K562 (cell line): ENCODE results near the gene NF2. TPM values are rescaled to one million over a fixed set of nuclear protein-coding genes. Genes with fewer than 3 reads are reported as not detected.
A peak's percentile ranks its signal among the peaks of the same experiment; 100 is the strongest.
"Not testable (repeated sequence)": the region's sequence is repeated elsewhere in the genome, so short reads cannot be mapped to it uniquely, and the experiment has no call there.

Source experiments
- ATAC-seq: fragments of 200-7000 bp; cut with Tn5 transposase; 3 replicates; pipeline ENCODE4 v1.9.1; 2020; ENCODE audit warnings: moderate library complexity
- BruUV-seq: library from RNA; stranded (reverse); fragments of 400-500 nt; replicated peaks from 2 replicates; lab custom pipeline; 2021; lab: Mats Ljungman, UMichigan
- CTCF ChIA-PET: fragments of 300-600 bp; formaldehyde crosslinking; extraction: SDS; loops from one replicate; lab custom pipeline; 2021; ENCODE audit warnings: low intra/inter-chr PET ratio; lab: Yijun Ruan, JAX
- POLR2A ChIA-PET: fragments of 300-600, 350-650 bp; sonication (Branson Sonifier 250); formaldehyde crosslinking; extraction: SDS; loops from one replicate; lab custom pipeline; 2021; ENCODE audit warnings: antibody characterized with exemption, inconsistent platforms; lab: Yijun Ruan, JAX
- DNase-seq, 4 experiments: peaks; one replicate each; pipeline versions ENCODE4 v3.0.0 to v3.0.0-alpha.2; 2011 to 2018; ENCODE audit warnings: low spot score in 3 of 4, mixed read lengths in 3 of 4; ENCODE audit errors: extremely low read depth in 1 of 4
- FAIRE-seq: peaks from 2 replicates; lab custom pipeline; 2011; peaks lifted over from hg19 to GRCh38; lab: Jason Lieb, UNC
- H2AFZ ChIP-seq: 2 replicates; pipeline ENCODE4 v1.6.0; 2011; ENCODE audit warnings: low read depth, low read length, control low read depth, inconsistent platforms
- H3K27ac ChIP-seq: fragments of 200-600 bp; 3 replicates; pipeline ENCODE4 v1.8.0; 2011; ENCODE audit warnings: low read depth, mild to moderate bottlenecking, control low read depth, inconsistent platforms, low read length, moderate library complexity, mixed read lengths; ENCODE audit errors: extremely low read depth
- H3K27me3 ChIP-seq, 2 experiments: fragments of 300-600 bp in 1 of 2; 2 replicates in 1 of 2; 3 replicates in 1 of 2; pipeline versions ENCODE4 v1.6.0 to v1.8.0; 2011; ENCODE audit warnings: inconsistent platforms in 2 of 2, low read length in 2 of 2, mild to moderate bottlenecking in 1 of 2, mixed read lengths in 1 of 2, moderate library complexity in 1 of 2; ENCODE audit not compliant: control insufficient read depth in 2 of 2, insufficient read depth in 2 of 2
- H3K36me3 ChIP-seq: fragments of 300-600 bp; 3 replicates; pipeline ENCODE4 v1.8.0; 2011; ENCODE audit warnings: mild to moderate bottlenecking, low read length, inconsistent platforms; ENCODE audit not compliant: control insufficient read depth, insufficient read depth
- H3K4me1 ChIP-seq, 2 experiments: fragments of 200-600 bp in 1 of 2; replicated peaks in 1 of 2; 2 replicates in 1 of 2; 3 replicates in 1 of 2; pipeline versions ENCODE4 v1.5.1 to v1.8.0; 2011; ENCODE audit warnings: inconsistent platforms in 2 of 2, low read length in 2 of 2, mild to moderate bottlenecking in 1 of 2, mixed read lengths in 1 of 2, moderate library complexity in 1 of 2; ENCODE audit not compliant: control insufficient read depth in 2 of 2, insufficient read depth in 2 of 2
- H3K4me2 ChIP-seq: 2 replicates; pipeline ENCODE4 v1.6.1; 2011; ENCODE audit warnings: low read length, control low read depth, inconsistent platforms, mixed read lengths; ENCODE audit not compliant: insufficient read depth
- H3K4me3 ChIP-seq: fragments of 200-600 bp; sonication (generic), shearing (Covaris generic); 2 replicates; pipeline ENCODE4 v1.5.1; 2016; ENCODE audit warnings: control low read depth, inconsistent platforms
- H3K79me2 ChIP-seq: fragments of 200-600 bp; 3 replicates; pipeline ENCODE4 v1.8.0; 2011; ENCODE audit warnings: low read length, inconsistent platforms; ENCODE audit not compliant: control insufficient read depth, insufficient read depth
- H3K9ac ChIP-seq, 2 experiments: 2 replicates each; pipeline versions ENCODE4 v1.6.0 to v1.6.1; 2011; ENCODE audit warnings: low read depth in 2 of 2, low read length in 2 of 2, control low read depth in 1 of 2, inconsistent platforms in 1 of 2, mild to moderate bottlenecking in 1 of 2, mixed read lengths in 1 of 2; ENCODE audit not compliant: insufficient read depth in 1 of 2
- H3K9me1 ChIP-seq: one replicate; pipeline ENCODE4 v1.6.0; 2011; ENCODE audit warnings: inconsistent platforms, mild to moderate bottlenecking, low read length, moderate library complexity; ENCODE audit not compliant: control insufficient read depth, insufficient read depth
- H3K9me3 ChIP-seq: replicated peaks from 2 replicates; pipeline ENCODE4 v1.5.1; 2011; ENCODE audit warnings: low read depth, low read length, inconsistent platforms; ENCODE audit not compliant: control insufficient read depth, insufficient read depth
- H4K20me1 ChIP-seq: replicated peaks from 2 replicates; pipeline ENCODE4 v1.6.1; 2011; ENCODE audit warnings: low read length, inconsistent platforms, mixed read lengths; ENCODE audit not compliant: control insufficient read depth, insufficient read depth
- CTCF ChIP-seq, 3 experiments: IDR thresholded peaks in 2 of 3; conservative IDR thresholded peaks in 1 of 3; 2 replicates each; pipeline ENCODE4 v1.5.1; 2011 to 2012; ENCODE audit warnings: low read length in 3 of 3, mild to moderate bottlenecking in 3 of 3, control low read depth in 2 of 3, improper control_type of control experiment in 1 of 3, inconsistent platforms in 1 of 3, low read depth in 1 of 3, mixed read lengths in 1 of 3, moderate library complexity in 1 of 3; ENCODE audit not compliant: insufficient read depth in 2 of 3
- FOXA3 ChIP-seq, 2 experiments: fragments of 450-650 bp in 1 of 2; sonication (generic) in 1 of 2; formaldehyde crosslinking; IDR thresholded peaks in 1 of 2; conservative IDR thresholded peaks in 1 of 2; 2 replicates each; pipeline versions ENCODE4 v1.4.0 to v1.8.0; 2020 to 2022; ENCODE audit warnings: mild to moderate bottlenecking in 2 of 2, missing genetic modification reagents in 1 of 2
- MIER1 ChIP-seq: fragments of 450-650 bp; IDR thresholded peaks from 2 replicates; pipeline ENCODE4 v1.6.1; 2016; ENCODE audit warnings: antibody characterized with exemption, mild to moderate bottlenecking, low read depth
- NCOR1 ChIP-seq: fragments of 450-650 bp; IDR thresholded peaks from 2 replicates; pipeline ENCODE4 v1.6.1; 2016; ENCODE audit warnings: mild to moderate bottlenecking, moderate library complexity
- PCBP1 ChIP-seq: fragments of 200-400 bp; formaldehyde crosslinking; IDR thresholded peaks from 2 replicates; pipeline ENCODE4 v1.6.1; 2018; ENCODE audit warnings: mild to moderate bottlenecking, low read depth, low read length; ENCODE audit not compliant: poor library complexity, severe bottlenecking
- PHF21A ChIP-seq: fragments of 450-650 bp; IDR thresholded peaks from 2 replicates; pipeline ENCODE4 v1.6.1; 2017; ENCODE audit warnings: low read depth, borderline replicate concordance
- PML ChIP-seq: IDR thresholded peaks from 2 replicates; pipeline ENCODE4 v1.6.1; 2012; ENCODE audit warnings: low read length, inconsistent platforms
- RBM17 ChIP-seq: fragments of 200-400 bp; formaldehyde crosslinking; IDR thresholded peaks from 2 replicates; pipeline ENCODE4 v1.6.1; 2017; ENCODE audit warnings: low read depth, mild to moderate bottlenecking, low read length, borderline replicate concordance
- ZBTB33 ChIP-seq: sonication (generic); formaldehyde crosslinking; IDR thresholded peaks from 2 replicates; pipeline ENCODE4 v1.8.1; 2023; ENCODE audit warnings: mild to moderate bottlenecking, missing genetic modification reagents
- WGBS: fragments of 100-300 bp; shearing (Covaris generic); methylation state at CpG from one replicate; pipeline ENCODE4 v1.1.6; 2016; ENCODE audit warnings: low coverage, mixed read lengths; ENCODE audit not compliant: insufficient coverage; ENCODE audit errors: missing lambda C conversion rate; 5-methylcytosine and 5-hydroxymethylcytosine counted together
- in situ Hi-C: fragments of 300-500 bp; cut with MboI; formaldehyde crosslinking; loops from 4 replicates; pipeline ENCODE4 v1.15.0; 2018; ENCODE audit warnings: inconsistent platforms, mixed read lengths
- intact Hi-C: fragments of 100-400 bp; cut with micrococcal nuclease; formaldehyde crosslinking; loops from 2 replicates; pipeline ENCODE4 v1.14.2; 2022
- polyA plus RNA-seq, 8 experiments: library from polyadenylated mRNA; depleted of rRNA in 4 of 8; stranded (reverse) in 5 of 8; unstranded in 3 of 8; fragments of >200 nt; fragmentation: Nextera tagmentation in 2 of 8; fragmentation: Illumina TruSeq in 1 of 8; extraction: Ambion mirVana in 2 of 8; extraction: Trizol in 1 of 8; gene quantifications; 2 replicates each; pipeline versions ENCODE4 v1.2.1 to v1.2.3, GENCODE V29; 2011 to 2014; ENCODE audit warnings: inconsistent platforms in 1 of 8, missing spikeins in 1 of 8
- total RNA-seq, 7 experiments: library from RNA; depleted of rRNA in 6 of 7; stranded (reverse); fragments of >200 nt in 6 of 7; fragmentation: Illumina TruSeq in 2 of 7; extraction: Trizol in 2 of 7; gene quantifications; 2 replicates each; pipeline versions ENCODE4 v1.2.1 to v1.2.3, GENCODE V29; 2011 to 2021; ENCODE audit warnings: low replicate concordance in 1 of 7

The NF2 gene
- total and polyA plus RNA-seq, 9 of the 15 experiments (the other 6 are each of a cell fraction or from before 2014, with no cell fraction given), result 2.2 to 32.5 (median 15.2) TPM

GRCh38 chr22:29597871-29598683 is 5.4 kb upstream of the NF2 start:
- H4K20me1 ChIP-seq, H3K9me3 ChIP-seq, intact Hi-C loops, DNase-seq, CTCF ChIA-PET, H3K36me3 ChIP-seq, H3K27ac ChIP-seq, FAIRE-seq, H3K4me2 ChIP-seq, BruUV-seq, H3K9ac ChIP-seq, H3K4me1 ChIP-seq, H2AFZ ChIP-seq, POLR2A ChIA-PET, H3K79me2 ChIP-seq, ATAC-seq, in situ Hi-C loops, H3K9me1 ChIP-seq, H3K27me3 ChIP-seq, H3K4me3 ChIP-seq: not testable (repeated sequence)
- WGBS, result 94% methylated on average over 11 of the region's 57 CpGs
- TF ChIP-seq ZBTB33, result 0 out of 2 replicates have a peak, but pooled peaks have one; percentile 29

- H3K9me1 ChIP-seq, result no peaks in the 10 kb centered on the region
- peaks cover 0 to 6% of the 10 kb centered on the region in 2 experiments; a peak in 2 of 5 replicates for H3K4me1 ChIP-seq
- ATAC-seq (no peak), DNase-seq (no peak), FAIRE-seq (no peak)
- in situ Hi-C loops (no loop called here), intact Hi-C loops (no loop called here)
- no peak overlapping the region for H3K4me2 ChIP-seq
- TF ChIP-seq PHF21A, result no peak
- TF ChIP-seq CTCF (IDR thresholded peaks at IDR 0.05 in 2 of 3, conservative IDR thresholded peaks at IDR 0.05 in 1 of 3; ENCODE audit: insufficient read depth in 2 of 3, low read depth in 1 of 3, low read length in 3 of 3), result no peak
- no peak for TF ChIP-seq RBM17
- TF ChIP-seq PCBP1, result no peak
- no peak for TF ChIP-seq FOXA3 (CRISPR knock-in tag; conservative IDR thresholded peaks at IDR 0.05 in 1 of 2, IDR thresholded peaks at IDR 0.05 in 1 of 2)
- TF ChIP-seq NCOR1, result no peak
- no peak for TF ChIP-seq PML
- TF ChIP-seq MIER1, result no peak
- BruUV-seq, result no TSS peak
- H3K27ac ChIP-seq, result no peak overlapping the region
- no peak overlapping the region for H3K4me3 ChIP-seq
- no peaks in the 10 kb centered on the region for H4K20me1 ChIP-seq
- H3K79me2 ChIP-seq, result peaks cover 2% of the 10 kb centered on the region
- POLR2A ChIA-PET, result no interaction called here
- H3K9ac ChIP-seq, result no peak overlapping the region
- no peaks in the 10 kb centered on the region for H3K9me3 ChIP-seq
- H3K36me3 ChIP-seq, result no peaks in the 10 kb centered on the region
- CTCF ChIA-PET, result no interaction called here
- WGBS, result 93% methylated on average over 2 of the region's 3 CpGs
- H2AFZ ChIP-seq, result no peak overlapping the region
- H3K27me3 ChIP-seq, result no peaks in the 10 kb centered on the region
Observed at GRCh38 chr22:29598684-29599020, 4.8 kb upstream of the NF2 start.
